ENCODE measurements around the gene ADARB1. TPM values are rescaled to one million over a fixed set of nuclear protein-coding genes. Genes with fewer than 3 reads are reported as not detected.

The ADARB1 gene
- polyA plus RNA-seq, 1 of the 3 experiments (the other 2 are of a cell fraction), result 7.8 TPM

GRCh38 chr21:45215213-45215612 is 140.8 kb downstream of the ADARB1 start:
- no peaks in the 10 kb centered on the region for H3K9me2 ChIP-seq
- no peaks in the 10 kb centered on the region for H3K27me3 ChIP-seq (ENCODE audit: insufficient read depth)
- H2AFZ ChIP-seq (ENCODE audit: low read depth), result no peak overlapping the region
- H4K20me1 ChIP-seq (ENCODE audit: insufficient read depth), result no peaks in the 10 kb centered on the region
- TF ChIP-seq EZH2phosphoT487 (IDR thresholded peaks at IDR 0.05; ENCODE audit: borderline replicate concordance, low read depth), result no peak
- no peak for TF ChIP-seq POLR2AphosphoS5 (IDR thresholded peaks at IDR 0.05; ENCODE audit: low read depth, low read length)
- TF ChIP-seq MAX (IDR thresholded peaks at IDR 0.05; ENCODE audit: low read depth), result no peak
- no peak for TF ChIP-seq TAF1 (IDR thresholded peaks at IDR 0.05; ENCODE audit: borderline replicate concordance, low read depth, low read length)
- TF ChIP-seq ELF1 (IDR thresholded peaks at IDR 0.05), result no peak
- no peak for TF ChIP-seq SIN3A (IDR thresholded peaks at IDR 0.05; ENCODE audit: borderline replicate concordance, low read depth, low read length)
- TF ChIP-seq RCOR1 (IDR thresholded peaks at IDR 0.05; ENCODE audit: low read length), result no peak
- no peak for TF ChIP-seq NFIC (IDR thresholded peaks at IDR 0.05; ENCODE audit: borderline replicate concordance)
- no peak for TF ChIP-seq FOXJ3 (CRISPR knock-in tag; IDR thresholded peaks at IDR 0.05)
- TF ChIP-seq EP300 (IDR thresholded peaks at IDR 0.05; ENCODE audit: borderline replicate concordance in 1 of 2, low read depth in 1 of 2, low read length in 1 of 2), result no peak
- TF ChIP-seq TCF12 (IDR thresholded peaks at IDR 0.05), result no peak
- DNase-seq, result no peak
- CTCF ChIA-PET, result interaction anchor here (1.6 kb wide), 1 partner anchor 32 kb away, joined by 3 read pairs; no protein-coding TSS in a partner anchor
- peaks cover 0 to 7% of the 10 kb centered on the region in 2 experiments; a peak in 1 of 4 replicates for H3K4me1 ChIP-seq (ENCODE audit: control insufficient read depth in 1 of 2, insufficient read depth in 2 of 2, low read depth in 1 of 2, low read length in 1 of 2)
- no peak overlapping the region for H3K4me3 ChIP-seq (ENCODE audit: low read depth in 2 of 2, low read length in 1 of 2)
- no peak overlapping the region for H3K27ac ChIP-seq (ENCODE audit: low read depth in 2 of 2, low read length in 1 of 2)
- H3F3A ChIP-seq (replicated peaks; ENCODE audit: insufficient read depth), result peaks cover 4% of the 10 kb centered on the region
- no peaks in the 10 kb centered on the region for H3K79me2 ChIP-seq (ENCODE audit: insufficient read depth)
- H3K36me3 ChIP-seq (replicated peaks in 1 of 2; ENCODE audit: control insufficient read depth in 1 of 2, insufficient read depth in 2 of 2, low read length in 1 of 2), result peaks cover 0 to 21% of the 10 kb centered on the region in 2 experiments
- peaks cover 8% of the 10 kb centered on the region for H3K9me3 ChIP-seq
- H3K9ac ChIP-seq, result no peak overlapping the region
- 63% methylated on average over 2 of the region's 2 CpGs for WGBS (ENCODE audit: low lambda C conversion rate)
- POLR2A ChIA-PET, result no interaction called here
- H3K4me2 ChIP-seq, result no peak overlapping the region

- CTCF ChIA-PET, result interaction anchor here (0.6 to 1.0 kb wide), 2 partner anchors 11 to 25 kb away, joined by 3 read pairs; no protein-coding TSS in a partner anchor
- Histone ChIP-seq H4K20me1 (ENCODE audit: insufficient read depth) (no peaks in the 10 kb centered on the region), H3K4me2 (no peak overlapping the region), H3K27ac (ENCODE audit: low read depth in 2 of 2, low read length in 1 of 2) (no peak overlapping the region), H3K9me2 (no peaks in the 10 kb centered on the region), H3K27me3 (ENCODE audit: insufficient read depth) (no peaks in the 10 kb centered on the region), H3K36me3 (replicated peaks in 1 of 2; ENCODE audit: control insufficient read depth in 1 of 2, insufficient read depth in 2 of 2, low read length in 1 of 2) (peaks cover 3 to 21% of the 10 kb centered on the region in 2 experiments), H3K4me1 (ENCODE audit: control insufficient read depth in 1 of 2, insufficient read depth in 2 of 2, low read depth in 1 of 2, low read length in 1 of 2) (no peaks in the 10 kb centered on the region; a peak in 1 of 4 replicates), H3F3A (replicated peaks; ENCODE audit: insufficient read depth) (peaks cover 4% of the 10 kb centered on the region), H2AFZ (ENCODE audit: low read depth) (no peak overlapping the region), H3K9me3 (peaks cover 8% of the 10 kb centered on the region), H3K4me3 (ENCODE audit: low read depth in 2 of 2, low read length in 1 of 2) (no peak overlapping the region), H3K79me2 (ENCODE audit: insufficient read depth) (no peaks in the 10 kb centered on the region), H3K9ac (no peak overlapping the region)
- DNase-seq, result no peak
- 3% methylated on average over 1 of the region's 1 CpG for WGBS (ENCODE audit: low lambda C conversion rate)
- POLR2A ChIA-PET, result no interaction called here
- TF ChIP-seq TAF1 (IDR thresholded peaks at IDR 0.05; ENCODE audit: borderline replicate concordance, low read depth, low read length), result no peak
- no peak for TF ChIP-seq FOXJ3 (CRISPR knock-in tag; IDR thresholded peaks at IDR 0.05)
- no peak for TF ChIP-seq MXI1 (IDR thresholded peaks at IDR 0.05; ENCODE audit: low read depth, low read length)
- TF ChIP-seq TCF12 (IDR thresholded peaks at IDR 0.05), result no peak
- no peak for TF ChIP-seq USF1 (IDR thresholded peaks at IDR 0.05; ENCODE audit: borderline replicate concordance, low read depth)
- TF ChIP-seq RAD21 (IDR thresholded peaks at IDR 0.05; ENCODE audit: low read length), result no peak
- no peak for TF ChIP-seq FOSL2 (IDR thresholded peaks at IDR 0.05; ENCODE audit: borderline replicate concordance, low read depth)
- TF ChIP-seq, protein P1, sequence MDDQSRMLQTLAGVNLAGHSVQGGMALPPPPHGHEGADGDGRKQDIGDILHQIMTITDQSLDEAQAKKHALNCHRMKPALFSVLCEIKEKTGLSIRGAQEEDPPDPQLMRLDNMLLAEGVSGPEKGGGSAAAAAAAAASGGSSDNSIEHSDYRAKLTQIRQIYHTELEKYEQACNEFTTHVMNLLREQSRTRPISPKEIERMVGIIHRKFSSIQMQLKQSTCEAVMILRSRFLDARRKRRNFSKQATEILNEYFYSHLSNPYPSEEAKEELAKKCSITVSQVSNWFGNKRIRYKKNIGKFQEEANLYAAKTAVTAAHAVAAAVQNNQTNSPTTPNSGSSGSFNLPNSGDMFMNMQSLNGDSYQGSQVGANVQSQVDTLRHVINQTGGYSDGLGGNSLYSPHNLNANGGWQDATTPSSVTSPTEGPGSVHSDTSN (IDR thresholded peaks at IDR 0.05), result no peak
- no peak for TF ChIP-seq FOXM1 (IDR thresholded peaks at IDR 0.05; ENCODE audit: low read depth)
- no peak for TF ChIP-seq CHD2 (IDR thresholded peaks at IDR 0.05; ENCODE audit: low read length, partially characterized antibody)
- no peak for TF ChIP-seq TEAD4 (IDR thresholded peaks at IDR 0.05; ENCODE audit: borderline replicate concordance, insufficient read depth)
- TF ChIP-seq RXRA (IDR thresholded peaks at IDR 0.05; ENCODE audit: borderline replicate concordance, low read depth), result no peak
- TF ChIP-seq EP300 (IDR thresholded peaks at IDR 0.05; ENCODE audit: borderline replicate concordance in 1 of 2, low read depth in 1 of 2, low read length in 1 of 2), result no peak
- TF ChIP-seq, protein P2, sequence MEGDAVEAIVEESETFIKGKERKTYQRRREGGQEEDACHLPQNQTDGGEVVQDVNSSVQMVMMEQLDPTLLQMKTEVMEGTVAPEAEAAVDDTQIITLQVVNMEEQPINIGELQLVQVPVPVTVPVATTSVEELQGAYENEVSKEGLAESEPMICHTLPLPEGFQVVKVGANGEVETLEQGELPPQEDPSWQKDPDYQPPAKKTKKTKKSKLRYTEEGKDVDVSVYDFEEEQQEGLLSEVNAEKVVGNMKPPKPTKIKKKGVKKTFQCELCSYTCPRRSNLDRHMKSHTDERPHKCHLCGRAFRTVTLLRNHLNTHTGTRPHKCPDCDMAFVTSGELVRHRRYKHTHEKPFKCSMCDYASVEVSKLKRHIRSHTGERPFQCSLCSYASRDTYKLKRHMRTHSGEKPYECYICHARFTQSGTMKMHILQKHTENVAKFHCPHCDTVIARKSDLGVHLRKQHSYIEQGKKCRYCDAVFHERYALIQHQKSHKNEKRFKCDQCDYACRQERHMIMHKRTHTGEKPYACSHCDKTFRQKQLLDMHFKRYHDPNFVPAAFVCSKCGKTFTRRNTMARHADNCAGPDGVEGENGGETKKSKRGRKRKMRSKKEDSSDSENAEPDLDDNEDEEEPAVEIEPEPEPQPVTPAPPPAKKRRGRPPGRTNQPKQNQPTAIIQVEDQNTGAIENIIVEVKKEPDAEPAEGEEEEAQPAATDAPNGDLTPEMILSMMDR (IDR thresholded peaks at IDR 0.05), result no peak
- TF ChIP-seq, protein P3, sequence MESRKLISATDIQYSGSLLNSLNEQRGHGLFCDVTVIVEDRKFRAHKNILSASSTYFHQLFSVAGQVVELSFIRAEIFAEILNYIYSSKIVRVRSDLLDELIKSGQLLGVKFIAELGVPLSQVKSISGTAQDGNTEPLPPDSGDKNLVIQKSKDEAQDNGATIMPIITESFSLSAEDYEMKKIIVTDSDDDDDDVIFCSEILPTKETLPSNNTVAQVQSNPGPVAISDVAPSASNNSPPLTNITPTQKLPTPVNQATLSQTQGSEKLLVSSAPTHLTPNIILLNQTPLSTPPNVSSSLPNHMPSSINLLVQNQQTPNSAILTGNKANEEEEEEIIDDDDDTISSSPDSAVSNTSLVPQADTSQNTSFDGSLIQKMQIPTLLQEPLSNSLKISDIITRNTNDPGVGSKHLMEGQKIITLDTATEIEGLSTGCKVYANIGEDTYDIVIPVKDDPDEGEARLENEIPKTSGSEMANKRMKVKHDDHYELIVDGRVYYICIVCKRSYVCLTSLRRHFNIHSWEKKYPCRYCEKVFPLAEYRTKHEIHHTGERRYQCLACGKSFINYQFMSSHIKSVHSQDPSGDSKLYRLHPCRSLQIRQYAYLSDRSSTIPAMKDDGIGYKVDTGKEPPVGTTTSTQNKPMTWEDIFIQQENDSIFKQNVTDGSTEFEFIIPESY (IDR thresholded peaks at IDR 0.05; ENCODE audit: borderline replicate concordance, low read depth), result no peak
- no peak for TF ChIP-seq NRF1 (IDR thresholded peaks at IDR 0.05; ENCODE audit: low read depth, low read length)
- TF ChIP-seq ELF1 (IDR thresholded peaks at IDR 0.05), result no peak
These were observed 142.6 kb downstream of the ADARB1 start for GRCh38 chr21:45217010-45217409.
